ENCODE data around the gene PI4KA. TPM values are rescaled to one million over a fixed set of nuclear protein-coding genes. Genes with fewer than 3 reads are reported as not detected.

Gene PI4KA
- total RNA-seq, 1 experiment from 2014 or later = 71.6 TPM

DNA sequence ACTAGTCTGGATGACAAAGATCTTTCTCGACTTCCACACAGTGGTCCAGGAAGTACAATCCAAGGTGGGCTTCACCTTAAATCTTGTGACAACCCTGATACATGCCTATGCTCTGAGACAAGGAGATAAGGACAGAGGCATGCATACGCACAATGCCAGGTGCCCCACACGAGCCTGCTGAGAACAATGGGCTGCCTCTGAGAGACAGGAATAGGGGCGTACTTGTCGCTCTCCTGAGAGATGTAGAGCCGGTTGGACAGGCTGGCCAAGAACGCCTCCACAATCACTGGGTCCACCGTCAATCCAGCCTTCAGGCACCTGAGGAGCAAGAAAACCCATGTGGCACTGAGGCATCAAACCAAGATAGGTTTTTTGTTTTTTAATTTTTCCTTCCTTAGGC lies 59.2 kb downstream of the PI4KA start:
- intact Hi-C loops (cut with micrococcal nuclease; ENCODE audit: unreplicated experiment) = no loop called here
- H3K36me3 ChIP-seq (ENCODE audit: insufficient read depth, low read length, poor library complexity, severe bottlenecking) = peaks cover 23% of the 10 kb centered on the region
- CTCF ChIA-PET = no interaction called here
- POLR2A ChIA-PET (ENCODE audit: low non-redundant PET) = no interaction called here
- TF ChIP-seq, protein P1, sequence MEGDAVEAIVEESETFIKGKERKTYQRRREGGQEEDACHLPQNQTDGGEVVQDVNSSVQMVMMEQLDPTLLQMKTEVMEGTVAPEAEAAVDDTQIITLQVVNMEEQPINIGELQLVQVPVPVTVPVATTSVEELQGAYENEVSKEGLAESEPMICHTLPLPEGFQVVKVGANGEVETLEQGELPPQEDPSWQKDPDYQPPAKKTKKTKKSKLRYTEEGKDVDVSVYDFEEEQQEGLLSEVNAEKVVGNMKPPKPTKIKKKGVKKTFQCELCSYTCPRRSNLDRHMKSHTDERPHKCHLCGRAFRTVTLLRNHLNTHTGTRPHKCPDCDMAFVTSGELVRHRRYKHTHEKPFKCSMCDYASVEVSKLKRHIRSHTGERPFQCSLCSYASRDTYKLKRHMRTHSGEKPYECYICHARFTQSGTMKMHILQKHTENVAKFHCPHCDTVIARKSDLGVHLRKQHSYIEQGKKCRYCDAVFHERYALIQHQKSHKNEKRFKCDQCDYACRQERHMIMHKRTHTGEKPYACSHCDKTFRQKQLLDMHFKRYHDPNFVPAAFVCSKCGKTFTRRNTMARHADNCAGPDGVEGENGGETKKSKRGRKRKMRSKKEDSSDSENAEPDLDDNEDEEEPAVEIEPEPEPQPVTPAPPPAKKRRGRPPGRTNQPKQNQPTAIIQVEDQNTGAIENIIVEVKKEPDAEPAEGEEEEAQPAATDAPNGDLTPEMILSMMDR (conservative IDR thresholded peaks at IDR 0.05; ENCODE audit: low read depth, low read length) = no peak
- no peak for TF ChIP-seq EZH2 (IDR thresholded peaks at IDR 0.05; ENCODE audit: borderline replicate concordance, low read depth, low read length, poor library complexity, severe bottlenecking)
- H3K9me3 ChIP-seq (ENCODE audit: low read depth, low read length, poor library complexity, severe bottlenecking) = no peaks in the 10 kb centered on the region
- no TSS peak for BruUV-seq (replicated peaks)
- H3K4me1 ChIP-seq (ENCODE audit: insufficient read depth, low read length, poor library complexity, severe bottlenecking) = no peaks in the 10 kb centered on the region
- no peak for DNase-seq (ENCODE audit: low spot score)
- H3K27ac ChIP-seq (ENCODE audit: low read depth, low read length, poor library complexity, severe bottlenecking) = no peak overlapping the region
- no peak overlapping the region for H3K4me3 ChIP-seq (ENCODE audit: low read depth, low read length, poor library complexity, severe bottlenecking)
- no peaks in the 10 kb centered on the region for H3K27me3 ChIP-seq (replicated peaks; ENCODE audit: insufficient read depth, low read depth, low read length, poor library complexity)

- no peaks in the 10 kb centered on the region for H3K27me3 ChIP-seq (replicated peaks; ENCODE audit: insufficient read depth, low read depth, low read length, poor library complexity)
- H3K4me3 ChIP-seq (ENCODE audit: low read depth, low read length, poor library complexity, severe bottlenecking) = no peak overlapping the region
- ChIA-PET POLR2A (ENCODE audit: low non-redundant PET) (no interaction called here), CTCF (no interaction called here)
- no peak overlapping the region for H3K27ac ChIP-seq (ENCODE audit: low read depth, low read length, poor library complexity, severe bottlenecking)
- DNase-seq (ENCODE audit: low spot score) = no peak
- no peaks in the 10 kb centered on the region for H3K4me1 ChIP-seq (ENCODE audit: insufficient read depth, low read length, poor library complexity, severe bottlenecking)
- intact Hi-C loops (cut with micrococcal nuclease; ENCODE audit: unreplicated experiment) = no loop called here
- H3K9me3 ChIP-seq (ENCODE audit: low read depth, low read length, poor library complexity, severe bottlenecking) = no peaks in the 10 kb centered on the region
- H3K36me3 ChIP-seq (ENCODE audit: insufficient read depth, low read length, poor library complexity, severe bottlenecking) = peaks cover 20% of the 10 kb centered on the region
- TF ChIP-seq, protein P1 (conservative IDR thresholded peaks at IDR 0.05; ENCODE audit: low read depth, low read length) = no peak
- no peak for TF ChIP-seq EZH2 (IDR thresholded peaks at IDR 0.05; ENCODE audit: borderline replicate concordance, low read depth, low read length, poor library complexity, severe bottlenecking)
- no TSS peak for BruUV-seq (replicated peaks)
Observed at GRCh38 chr22:20798974-20799373, 59.6 kb downstream of the PI4KA start.

- no peak for TF ChIP-seq EZH2 (IDR thresholded peaks at IDR 0.05; ENCODE audit: borderline replicate concordance, low read depth, low read length, poor library complexity, severe bottlenecking)
- TF ChIP-seq, protein P1 (conservative IDR thresholded peaks at IDR 0.05; ENCODE audit: low read depth, low read length) = no peak
- no peak for DNase-seq (ENCODE audit: low spot score)
- POLR2A ChIA-PET (ENCODE audit: low non-redundant PET) = no interaction called here
- intact Hi-C loops (cut with micrococcal nuclease; ENCODE audit: unreplicated experiment) = no loop called here
- no peaks in the 10 kb centered on the region for H3K4me1 ChIP-seq (ENCODE audit: insufficient read depth, low read length, poor library complexity, severe bottlenecking)
- no peak overlapping the region for H3K4me3 ChIP-seq (ENCODE audit: low read depth, low read length, poor library complexity, severe bottlenecking)
- peaks cover 20% of the 10 kb centered on the region for H3K36me3 ChIP-seq (ENCODE audit: insufficient read depth, low read length, poor library complexity, severe bottlenecking)
- H3K9me3 ChIP-seq (ENCODE audit: low read depth, low read length, poor library complexity, severe bottlenecking) = no peaks in the 10 kb centered on the region
- CTCF ChIA-PET = no interaction called here
- no TSS peak for BruUV-seq (replicated peaks)
- H3K27me3 ChIP-seq (replicated peaks; ENCODE audit: insufficient read depth, low read depth, low read length, poor library complexity) = no peaks in the 10 kb centered on the region
- H3K27ac ChIP-seq (ENCODE audit: low read depth, low read length, poor library complexity, severe bottlenecking) = no peak overlapping the region
Observed at GRCh38 chr22:20798218-20798617, 60.4 kb downstream of the PI4KA start.
